ENCODE data around the gene LCN15.
"Not testable (repeated sequence)": the region's sequence is repeated elsewhere in the genome, so short reads cannot be mapped to it uniquely, and the experiment has no call there.

The LCN15 gene

GRCh38 chr9:136764301-136764891, at the start of gene LCN15:
Gene LCN15 (minus strand): TSS chr9:136764518. CDS start chr9:136764488, 30 bp downstream.
- DNase-seq: peak; percentile 87

GRCh38 chr9:136808806-136809158, 44.5 kb upstream of the LCN15 start:
- DNase-seq: no peak

- no peak for DNase-seq
Observed at GRCh38 chr9:136808075-136808805, 43.9 kb upstream of the LCN15 start.

- no peak for DNase-seq
Observed at GRCh38 chr9:136807281-136808074, 43.2 kb upstream of the LCN15 start, which contains the start of gene RABL6. Gene RABL6 (plus strand): TSS chr9:136807948. CDS start chr9:136808197, 249 bp downstream.

GRCh38 chr9:136806631-136807201, 42.4 kb upstream of the LCN15 start:
- no peak for DNase-seq

- DNase-seq: no peak
Observed at GRCh38 chr9:136806067-136806466, 41.7 kb upstream of the LCN15 start.

- no peak for DNase-seq
Observed at GRCh38 chr9:136805207-136805740, 41.0 kb upstream of the LCN15 start.

GRCh38 chr9:136804509-136805206, 40.3 kb upstream of the LCN15 start:
- no peak for DNase-seq

- no peak for DNase-seq
Observed at GRCh38 chr9:136803551-136804508, 39.5 kb upstream of the LCN15 start.

GRCh38 chr9:136803009-136803550, 38.8 kb upstream of the LCN15 start:
- DNase-seq: not testable (repeated sequence)

GRCh38 chr9:136802321-136802720, 38.0 kb upstream of the LCN15 start:
- DNase-seq: no peak

GRCh38 chr9:136799854-136800657, 35.7 kb upstream of the LCN15 start:
- peak; percentile 89 for DNase-seq

- DNase-seq: peak; percentile 61
Observed at GRCh38 chr9:136799079-136799853, 34.9 kb upstream of the LCN15 start.

GRCh38 chr9:136798708-136799078, 34.4 kb upstream of the LCN15 start:
- DNase-seq: no peak

- not testable (repeated sequence) for DNase-seq
Observed at GRCh38 chr9:136796775-136797347, 32.5 kb upstream of the LCN15 start.

GRCh38 chr9:136796238-136796774, 32.0 kb upstream of the LCN15 start, which contains the start of gene CCDC183:
Gene CCDC183 (plus strand): TSS chr9:136796338. CDS start chr9:136796398, 60 bp downstream.
- no peak for DNase-seq

GRCh38 chr9:136795000-136795348, 30.7 kb upstream of the LCN15 start:
- no peak for DNase-seq

GRCh38 chr9:136794281-136794999, 30.1 kb upstream of the LCN15 start:
- DNase-seq: no peak

Data from NCI-H510A (cell line).